SK-N-MC (cell line): ENCODE measurements around the gene TRIM39.

Source experiments
- DNase-seq: peaks from one replicate; pipeline ENCODE4 v3.0.0-alpha.2; 2011; ENCODE audit warnings: low read depth, low spot score
- H3K27ac ChIP-seq: fragments of 200-600 bp; sonication (generic); 2 replicates; pipeline ENCODE4 v1.5.1; 2016; ENCODE audit warnings: mixed run types
- H3K36me3 ChIP-seq: fragments of 200-600 bp; sonication (generic); 2 replicates; pipeline ENCODE4 v1.6.1; 2017; ENCODE audit warnings: antibody characterized with exemption, low read length, mixed read lengths; ENCODE audit not compliant: insufficient read depth
- H3K4me3 ChIP-seq: fragments of 200-600 bp; sonication (generic); 2 replicates; pipeline ENCODE4 v1.5.1; 2016
- H3K9ac ChIP-seq: fragments of 200-600 bp; sonication (generic); 2 replicates; pipeline ENCODE4 v1.8.0; 2017; ENCODE audit warnings: mixed run types, mixed read lengths; ENCODE audit not compliant: insufficient read length
- H3K9me3 ChIP-seq: fragments of 200-600 bp; sonication (generic); 2 replicates; pipeline ENCODE4 v1.6.1; 2017; ENCODE audit warnings: low read depth, mild to moderate bottlenecking, antibody characterized with exemption, low read length, moderate library complexity, mixed read lengths
- EZH2 ChIP-seq: fragments of 200-600 bp; sonication (generic); IDR thresholded peaks from one replicate; pipeline ENCODE4 v1.6.1; 2017; ENCODE audit warnings: antibody characterized with exemption
- FOXP2 ChIP-seq: optimal IDR thresholded peaks from 2 replicates; pipeline ENCODE3; 2011; ENCODE audit warnings: mild to moderate bottlenecking, moderate library complexity; ENCODE audit not compliant: insufficient read depth; ENCODE audit errors: extremely low read length, control extremely low read depth
- POLR2AphosphoS5 ChIP-seq: IDR thresholded peaks from 2 replicates; pipeline ENCODE4 v1.6.1; 2012; ENCODE audit warnings: mild to moderate bottlenecking, low read depth, low read length, borderline replicate concordance

TRIM39 gene

GRCh38 chr6:30350524-30350923 is 23.8 kb downstream of the TRIM39 start:
- Histone ChIP-seq H3K4me3 (no peak overlapping the region), H3K27ac (no peak overlapping the region), H3K9ac (no peak overlapping the region), H3K36me3 (peaks cover 7% of the 10 kb centered on the region; the same call in 1 of the 2 replicates), H3K9me3 (no peaks in the 10 kb centered on the region)
- DNase-seq: no peak
- no peak for TF ChIP-seq POLR2AphosphoS5
- TF ChIP-seq EZH2: no peak
- TF ChIP-seq FOXP2: no peak

DNA sequence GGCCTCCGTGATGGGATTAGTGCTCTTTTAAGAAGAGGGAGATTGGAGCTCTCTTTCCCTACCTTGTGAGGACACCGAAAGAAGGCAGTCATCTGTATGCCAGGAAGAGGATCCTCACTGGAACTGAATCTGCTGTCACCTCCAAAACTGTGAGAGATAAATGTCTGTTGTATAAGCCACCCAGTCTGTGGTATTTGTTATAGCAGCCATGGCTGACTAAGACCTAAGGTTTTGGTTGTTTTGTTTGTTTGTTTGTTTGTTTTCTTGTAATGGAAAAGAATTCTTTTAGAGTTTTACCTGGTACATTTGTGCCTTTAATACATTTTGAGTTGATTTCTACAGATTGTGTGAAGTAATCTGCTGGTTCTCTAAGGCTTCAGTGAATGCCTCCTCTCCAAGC is 25.8 kb downstream of the TRIM39 start:
- no peak for DNase-seq
- H3K4me3 ChIP-seq: no peak overlapping the region
- H3K27ac ChIP-seq: no peak overlapping the region
- H3K9ac ChIP-seq: no peak overlapping the region
- TF ChIP-seq POLR2AphosphoS5 (no peak), EZH2 (no peak), FOXP2 (no peak)
- H3K36me3 ChIP-seq: no peaks in the 10 kb centered on the region
- H3K9me3 ChIP-seq: no peaks in the 10 kb centered on the region

DNA sequence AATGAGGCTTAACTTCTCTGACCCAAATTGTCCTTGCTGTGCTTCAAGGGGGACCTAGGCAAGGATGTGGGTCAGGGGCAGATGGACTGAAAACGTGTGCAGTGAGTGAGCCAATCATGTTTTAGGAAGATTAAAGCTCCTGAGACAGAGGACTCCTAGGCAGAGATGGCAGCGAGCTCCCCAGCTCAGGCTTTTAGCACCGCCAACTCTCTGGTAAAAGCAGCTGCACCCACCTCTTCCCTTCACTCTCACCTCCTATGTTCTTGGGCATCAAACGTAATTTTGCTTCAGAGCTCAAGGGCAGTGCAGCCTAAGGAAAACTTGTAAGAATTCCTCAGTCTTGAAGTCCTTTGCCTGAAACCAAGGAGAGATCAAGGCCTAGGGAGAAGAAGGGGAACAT is 28.6 kb downstream of the TRIM39 start:
- no peaks in the 10 kb centered on the region for H3K36me3 ChIP-seq
- TF ChIP-seq POLR2AphosphoS5 (no peak), FOXP2 (no peak), EZH2 (no peak)
- H3K4me3 ChIP-seq: no peak overlapping the region
- H3K9ac ChIP-seq: no peak overlapping the region
- H3K9me3 ChIP-seq: no peaks in the 10 kb centered on the region
- H3K27ac ChIP-seq: no peak overlapping the region
- DNase-seq: no peak

DNA sequence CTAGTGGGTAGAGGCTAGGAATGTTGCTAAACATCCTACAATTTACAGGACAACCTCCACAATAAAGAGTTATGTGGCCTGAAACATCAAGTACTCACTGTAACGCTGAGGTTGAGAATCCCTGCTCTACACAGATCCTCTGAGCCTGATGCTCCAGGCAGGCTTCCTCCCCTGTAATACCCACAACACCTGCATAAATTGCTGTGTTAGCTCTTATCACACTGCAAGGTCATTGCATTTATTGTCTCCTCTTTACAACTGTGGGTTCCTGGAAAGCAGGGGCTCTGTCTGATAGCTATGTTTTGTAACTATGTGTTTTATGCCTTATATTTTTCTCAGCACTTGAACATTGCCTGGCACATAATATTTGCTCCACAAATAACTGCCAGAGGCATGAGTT is 29.8 kb downstream of the TRIM39 start:
- Histone ChIP-seq H3K4me3 (no peak overlapping the region), H3K9me3 (no peaks in the 10 kb centered on the region), H3K27ac (no peak overlapping the region), H3K36me3 (no peaks in the 10 kb centered on the region), H3K9ac (no peak overlapping the region)
- TF ChIP-seq POLR2AphosphoS5 (no peak), EZH2 (no peak)
- DNase-seq: no peak

DNA sequence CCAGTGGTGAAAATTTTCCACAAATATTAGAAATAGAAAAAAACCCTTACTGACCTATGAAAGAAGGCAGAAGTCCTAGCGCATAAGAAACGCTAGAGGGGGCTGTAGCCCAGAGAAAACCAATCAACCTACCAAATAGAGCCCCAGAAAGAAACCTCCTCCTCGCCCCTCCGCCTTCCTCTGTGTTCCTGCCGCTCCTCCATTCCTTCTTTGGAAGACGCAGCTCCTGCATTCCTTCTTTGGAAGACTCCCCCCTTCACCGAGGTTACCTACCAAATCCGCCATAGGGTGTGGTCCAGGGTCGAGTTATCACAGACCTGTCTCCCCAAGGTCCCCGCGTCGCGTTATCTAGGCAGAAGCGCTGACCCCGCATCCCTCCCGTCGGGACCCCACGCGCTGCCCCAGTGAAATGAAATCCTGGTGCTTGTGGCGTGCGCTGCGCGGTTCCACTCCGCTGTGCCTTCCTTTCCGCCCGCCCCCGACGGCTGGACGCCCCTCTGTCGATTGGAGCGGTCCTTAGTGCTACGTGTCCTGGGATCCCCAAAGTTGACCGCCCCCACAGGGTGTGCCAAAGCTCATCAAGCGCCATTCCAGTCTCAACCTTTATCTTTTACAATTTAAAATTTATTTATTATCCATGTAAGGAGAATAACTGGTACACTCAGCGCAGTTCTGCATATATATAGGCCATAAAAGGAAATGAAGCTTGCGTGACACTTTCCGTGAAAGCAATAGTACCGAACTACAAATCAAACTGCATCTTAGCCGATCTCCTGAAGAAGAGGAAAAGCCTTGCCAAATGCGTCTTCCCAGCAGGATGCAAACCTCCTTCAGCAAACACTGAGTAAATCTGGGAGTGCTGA is 31.2 kb downstream of the TRIM39 start:
- H3K27ac ChIP-seq: no peak overlapping the region
- peak overlapping the region; percentile 59 for H3K9ac ChIP-seq
- no peaks in the 10 kb centered on the region for H3K9me3 ChIP-seq
- DNase-seq: peak; percentile 73
- TF ChIP-seq POLR2AphosphoS5 (no peak), EZH2 (no peak), FOXP2 (no peak)
- H3K36me3 ChIP-seq: no peaks in the 10 kb centered on the region
- peak overlapping the region; percentile 87 for H3K4me3 ChIP-seq

GRCh38 chr6:30359276-30359675 is 32.5 kb downstream of the TRIM39 start:
- Histone ChIP-seq H3K9me3 (no peaks in the 10 kb centered on the region), H3K36me3 (no peaks in the 10 kb centered on the region)

DNA sequence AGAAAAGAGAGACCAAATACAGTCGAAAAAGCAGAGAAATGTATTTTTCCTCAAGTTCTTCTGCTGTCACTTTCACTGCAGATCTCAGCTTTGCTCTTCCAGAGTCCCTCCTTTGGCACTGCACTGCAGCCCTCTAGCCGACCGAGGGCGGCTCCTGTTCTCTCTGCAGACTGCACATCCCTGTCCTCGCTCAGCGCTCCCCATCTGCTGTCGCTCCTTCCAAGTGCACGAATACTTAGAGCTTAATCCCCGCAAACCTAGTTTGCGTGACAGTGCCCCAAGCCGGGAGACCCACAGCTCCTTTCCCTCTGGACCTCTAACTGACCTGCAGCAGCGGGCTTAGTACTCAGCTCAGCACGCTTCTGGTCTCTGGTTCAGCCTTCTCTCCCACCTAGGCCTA is 33.4 kb downstream of the TRIM39 start:
- TF ChIP-seq FOXP2 (no peak), EZH2 (no peak), POLR2AphosphoS5 (no peak)
- no peak overlapping the region for H3K4me3 ChIP-seq
- no peaks in the 10 kb centered on the region for H3K9me3 ChIP-seq
- H3K27ac ChIP-seq: no peak overlapping the region
- no peaks in the 10 kb centered on the region for H3K36me3 ChIP-seq
- no peak for DNase-seq
- no peak overlapping the region for H3K9ac ChIP-seq

More at GRCh38 chr6:30359276-30359675, 32.5 kb downstream of the TRIM39 start:
- DNase-seq: no peak
- Histone ChIP-seq H3K27ac (no peak overlapping the region), H3K9ac (no peak overlapping the region), H3K4me3 (no peak overlapping the region)
- TF ChIP-seq FOXP2 (no peak), EZH2 (no peak), POLR2AphosphoS5 (no peak)

DNA sequence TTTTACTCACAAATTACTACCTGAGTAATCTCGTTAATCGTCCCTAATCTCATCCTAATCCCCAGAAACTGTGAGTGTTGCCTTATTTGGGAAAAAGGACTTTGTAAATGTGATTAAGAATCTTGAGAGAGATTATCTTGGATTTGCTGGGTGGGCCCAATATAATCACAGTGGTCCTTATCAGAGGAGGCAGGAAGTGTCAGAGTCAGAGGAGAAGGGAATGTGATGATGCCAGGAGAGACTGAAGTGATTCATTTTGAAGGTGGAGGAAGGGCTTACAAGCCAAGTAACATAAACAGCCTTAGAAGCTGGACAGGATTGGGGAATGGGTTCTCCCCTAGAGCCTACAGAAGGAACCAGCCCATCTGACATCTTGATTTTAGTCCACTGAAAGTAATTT is 34.9 kb downstream of the TRIM39 start:
- no peak overlapping the region for H3K27ac ChIP-seq
- TF ChIP-seq POLR2AphosphoS5: no peak
- no peak for TF ChIP-seq EZH2
- TF ChIP-seq FOXP2: no peak
- H3K9ac ChIP-seq: no peak overlapping the region
- DNase-seq: no peak
- no peak overlapping the region for H3K4me3 ChIP-seq
- no peaks in the 10 kb centered on the region for H3K9me3 ChIP-seq
- H3K36me3 ChIP-seq: no peaks in the 10 kb centered on the region

DNA sequence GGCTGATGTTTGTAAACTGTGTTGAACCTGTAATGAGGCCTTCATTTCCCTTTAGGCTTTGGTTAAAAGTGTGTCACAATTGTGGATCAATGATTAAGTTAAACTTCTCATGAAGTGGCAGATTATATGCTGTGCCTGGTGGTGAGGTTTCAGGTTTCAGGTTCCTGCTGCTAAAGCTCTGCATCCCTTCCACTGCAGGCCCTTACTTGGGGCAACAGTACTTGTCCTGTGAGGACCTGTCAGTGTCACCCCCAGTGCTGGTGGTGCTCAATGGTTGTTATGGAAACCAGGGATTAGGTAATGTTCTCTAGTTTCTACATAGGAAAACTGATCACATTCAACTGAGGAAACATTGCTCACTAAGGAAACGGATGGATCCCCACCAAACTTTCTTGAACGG is 36.7 kb downstream of the TRIM39 start:
- H3K9me3 ChIP-seq: no peaks in the 10 kb centered on the region
- H3K27ac ChIP-seq: no peak overlapping the region
- no peak overlapping the region for H3K4me3 ChIP-seq
- TF ChIP-seq EZH2 (no peak), POLR2AphosphoS5 (no peak), FOXP2 (no peak)
- DNase-seq: no peak
- no peak overlapping the region for H3K9ac ChIP-seq
- H3K36me3 ChIP-seq: no peaks in the 10 kb centered on the region
